Measurements from ENCODE around the gene RGL1. TPM values are rescaled to one million over a fixed set of nuclear protein-coding genes. Genes with fewer than 3 reads are reported as not detected.
A peak's percentile ranks its signal among the peaks of the same experiment; 100 is the strongest.

RGL1 gene
- total RNA-seq, 1 experiment from 2014 or later = 34.5 TPM

DNA sequence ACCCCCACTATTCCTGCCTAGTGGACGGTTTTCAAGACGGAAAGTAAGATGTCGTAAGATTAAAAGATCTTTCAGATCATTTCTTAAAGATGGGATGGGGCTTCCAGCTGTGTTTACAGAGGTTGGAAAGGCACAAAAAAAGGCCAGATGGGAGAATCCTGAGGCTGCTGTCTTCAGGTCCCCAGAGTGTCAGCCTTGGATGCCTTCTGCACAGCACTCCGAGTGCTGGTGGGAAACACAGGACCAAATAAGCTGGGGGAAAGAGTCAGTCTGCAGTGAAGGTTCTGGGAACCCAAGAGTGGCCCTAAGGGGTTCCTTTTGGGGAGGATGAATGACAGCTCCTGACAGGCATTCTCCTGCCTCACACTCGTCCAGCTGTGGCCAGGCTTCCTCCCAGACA, 136.1 kb downstream of the RGL1 start:
- Histone ChIP-seq H3K4me3 (ENCODE audit: low read depth, low read length) (no peak overlapping the region), H3K9me3 (no peaks in the 10 kb centered on the region), H3K27me3 (replicated peaks; ENCODE audit: control insufficient read depth, insufficient read depth, low read length) (no peaks in the 10 kb centered on the region), H3K36me3 (ENCODE audit: control insufficient read depth, insufficient read depth, low read length) (no peaks in the 10 kb centered on the region), H3K4me1 (peaks cover 19% of the 10 kb centered on the region)
- ChIA-PET CTCF (no interaction called here), POLR2A (no interaction called here)
- Mint-ChIP-seq H3K27me3 (ENCODE audit: insufficient read depth, unreplicated experiment) (no peaks in the 10 kb centered on the region), H3K27ac (ENCODE audit: unreplicated experiment) (no peak overlapping the region), H3K4me1 (ENCODE audit: low read depth, unreplicated experiment) (peaks cover 21% of the 10 kb centered on the region), H3K36me3 (ENCODE audit: insufficient read depth, unreplicated experiment) (peaks cover 7% of the 10 kb centered on the region), H3K4me3 (ENCODE audit: unreplicated experiment) (no peak overlapping the region), H3K9me3 (ENCODE audit: unreplicated experiment) (no peaks in the 10 kb centered on the region)
- no TSS peak for BruUV-seq (replicated peaks)
- TF ChIP-seq, protein P1, sequence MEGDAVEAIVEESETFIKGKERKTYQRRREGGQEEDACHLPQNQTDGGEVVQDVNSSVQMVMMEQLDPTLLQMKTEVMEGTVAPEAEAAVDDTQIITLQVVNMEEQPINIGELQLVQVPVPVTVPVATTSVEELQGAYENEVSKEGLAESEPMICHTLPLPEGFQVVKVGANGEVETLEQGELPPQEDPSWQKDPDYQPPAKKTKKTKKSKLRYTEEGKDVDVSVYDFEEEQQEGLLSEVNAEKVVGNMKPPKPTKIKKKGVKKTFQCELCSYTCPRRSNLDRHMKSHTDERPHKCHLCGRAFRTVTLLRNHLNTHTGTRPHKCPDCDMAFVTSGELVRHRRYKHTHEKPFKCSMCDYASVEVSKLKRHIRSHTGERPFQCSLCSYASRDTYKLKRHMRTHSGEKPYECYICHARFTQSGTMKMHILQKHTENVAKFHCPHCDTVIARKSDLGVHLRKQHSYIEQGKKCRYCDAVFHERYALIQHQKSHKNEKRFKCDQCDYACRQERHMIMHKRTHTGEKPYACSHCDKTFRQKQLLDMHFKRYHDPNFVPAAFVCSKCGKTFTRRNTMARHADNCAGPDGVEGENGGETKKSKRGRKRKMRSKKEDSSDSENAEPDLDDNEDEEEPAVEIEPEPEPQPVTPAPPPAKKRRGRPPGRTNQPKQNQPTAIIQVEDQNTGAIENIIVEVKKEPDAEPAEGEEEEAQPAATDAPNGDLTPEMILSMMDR (IDR thresholded peaks at IDR 0.05; ENCODE audit: insufficient read depth in 1 of 2, low read depth in 1 of 2, low read length in 1 of 2, severe bottlenecking in 1 of 2, unreplicated experiment in 1 of 2) = no peak
- DNase-seq = no peak
- intact Hi-C loops (cut with micrococcal nuclease; ENCODE audit: unreplicated experiment) = no loop called here

- H3K9me3 Mint-ChIP-seq (ENCODE audit: unreplicated experiment) = no peaks in the 10 kb centered on the region
- H3K36me3 ChIP-seq (ENCODE audit: control insufficient read depth, insufficient read depth, low read length) = no peaks in the 10 kb centered on the region
- no peaks in the 10 kb centered on the region for H3K27me3 Mint-ChIP-seq (ENCODE audit: insufficient read depth, unreplicated experiment)
- CTCF ChIA-PET = interaction anchor here (0.5 to 0.7 kb wide), 2 partner anchors 50 to 1999 kb away, joined by 3 to 6 read pairs; no protein-coding TSS in a partner anchor
- no TSS peak for BruUV-seq (replicated peaks)
- no peaks in the 10 kb centered on the region for H3K27me3 ChIP-seq (replicated peaks; ENCODE audit: control insufficient read depth, insufficient read depth, low read length)
- DNase-seq = no peak
- peaks cover 20% of the 10 kb centered on the region for H3K4me1 ChIP-seq
- H3K36me3 Mint-ChIP-seq (ENCODE audit: insufficient read depth, unreplicated experiment) = peaks cover 7% of the 10 kb centered on the region
- H3K4me1 Mint-ChIP-seq (ENCODE audit: low read depth, unreplicated experiment) = peaks cover 28% of the 10 kb centered on the region
- intact Hi-C loops (cut with micrococcal nuclease; ENCODE audit: unreplicated experiment) = no loop called here
- H3K27ac Mint-ChIP-seq (ENCODE audit: unreplicated experiment) = peak overlapping the region; percentile 16
- TF ChIP-seq, protein P1 (IDR thresholded peaks at IDR 0.05; ENCODE audit: insufficient read depth in 1 of 2, low read depth in 1 of 2, low read length in 1 of 2, severe bottlenecking in 1 of 2, unreplicated experiment in 1 of 2) = no peak
- H3K9me3 ChIP-seq = no peaks in the 10 kb centered on the region
- no peak overlapping the region for H3K4me3 ChIP-seq (ENCODE audit: low read depth, low read length)
- POLR2A ChIA-PET = interaction anchor here (0.7 kb wide), 2 partner anchors 41 to 60 kb away, joined by 4 to 7 read pairs; no protein-coding TSS in a partner anchor
- no peak overlapping the region for H3K4me3 Mint-ChIP-seq (ENCODE audit: unreplicated experiment)
These were observed 138.2 kb downstream of the RGL1 start for GRCh38 chr1:183942933-183943693.

GRCh38 chr1:183945428-183946319, 140.8 kb downstream of the RGL1 start:
- Mint-ChIP-seq H3K9me3 (ENCODE audit: unreplicated experiment) (peaks cover 2% of the 10 kb centered on the region), H3K36me3 (ENCODE audit: insufficient read depth, unreplicated experiment) (peaks cover 3% of the 10 kb centered on the region), H3K27ac (ENCODE audit: unreplicated experiment) (peak overlapping the region; percentile 68), H3K4me3 (ENCODE audit: unreplicated experiment) (peak overlapping the region; percentile 12), H3K27me3 (ENCODE audit: insufficient read depth, unreplicated experiment) (no peaks in the 10 kb centered on the region), H3K4me1 (ENCODE audit: low read depth, unreplicated experiment) (peaks cover 28% of the 10 kb centered on the region)
- ChIA-PET CTCF (interaction anchor here (0.8 to 1.2 kb wide), 2 partner anchors 30 to 130 kb away, joined by 3 read pairs; no protein-coding TSS in a partner anchor), POLR2A (no interaction called here)
- H3K27me3 ChIP-seq (replicated peaks; ENCODE audit: control insufficient read depth, insufficient read depth, low read length) = no peaks in the 10 kb centered on the region
- BruUV-seq (replicated peaks) = no TSS peak
- H3K4me3 ChIP-seq (ENCODE audit: low read depth, low read length) = no peak overlapping the region
- TF ChIP-seq, protein P1 (IDR thresholded peaks at IDR 0.05; ENCODE audit: insufficient read depth in 1 of 2, low read depth in 1 of 2, low read length in 1 of 2, severe bottlenecking in 1 of 2, unreplicated experiment in 1 of 2) = no peak
- peaks cover 20% of the 10 kb centered on the region for H3K4me1 ChIP-seq
- intact Hi-C loops (cut with micrococcal nuclease; ENCODE audit: unreplicated experiment) = loop anchor here (1.0 to 5.0 kb wide), 3 partner anchors 51 to 107 kb away; partner anchors contain the start of genes COLGALT2 and TSEN15
- H3K36me3 ChIP-seq (ENCODE audit: control insufficient read depth, insufficient read depth, low read length) = no peaks in the 10 kb centered on the region
- peak; percentile 56 to 65 for DNase-seq
- H3K9me3 ChIP-seq = no peaks in the 10 kb centered on the region

Data from Caco-2 (cell line).